GM10266 (cell line): ENCODE results near the gene MAP3K7CL.

Experiments
- DNase-seq: peaks from one replicate; pipeline ENCODE4 v3.0.0; 2012; ENCODE audit errors: extremely low spot score
- TF ChIP-seq, protein P1 (sequence below): IDR thresholded peaks from 2 replicates; pipeline ENCODE4 v1.5.1; 2012; ENCODE audit warnings: mild to moderate bottlenecking, low read depth; ENCODE audit not compliant: control insufficient read depth, insufficient read depth; ENCODE audit errors: missing control alignments

MAP3K7CL gene, protein sequence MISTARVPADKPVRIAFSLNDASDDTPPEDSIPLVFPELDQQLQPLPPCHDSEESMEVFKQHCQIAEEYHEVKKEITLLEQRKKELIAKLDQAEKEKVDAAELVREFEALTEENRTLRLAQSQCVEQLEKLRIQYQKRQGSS

DNA sequence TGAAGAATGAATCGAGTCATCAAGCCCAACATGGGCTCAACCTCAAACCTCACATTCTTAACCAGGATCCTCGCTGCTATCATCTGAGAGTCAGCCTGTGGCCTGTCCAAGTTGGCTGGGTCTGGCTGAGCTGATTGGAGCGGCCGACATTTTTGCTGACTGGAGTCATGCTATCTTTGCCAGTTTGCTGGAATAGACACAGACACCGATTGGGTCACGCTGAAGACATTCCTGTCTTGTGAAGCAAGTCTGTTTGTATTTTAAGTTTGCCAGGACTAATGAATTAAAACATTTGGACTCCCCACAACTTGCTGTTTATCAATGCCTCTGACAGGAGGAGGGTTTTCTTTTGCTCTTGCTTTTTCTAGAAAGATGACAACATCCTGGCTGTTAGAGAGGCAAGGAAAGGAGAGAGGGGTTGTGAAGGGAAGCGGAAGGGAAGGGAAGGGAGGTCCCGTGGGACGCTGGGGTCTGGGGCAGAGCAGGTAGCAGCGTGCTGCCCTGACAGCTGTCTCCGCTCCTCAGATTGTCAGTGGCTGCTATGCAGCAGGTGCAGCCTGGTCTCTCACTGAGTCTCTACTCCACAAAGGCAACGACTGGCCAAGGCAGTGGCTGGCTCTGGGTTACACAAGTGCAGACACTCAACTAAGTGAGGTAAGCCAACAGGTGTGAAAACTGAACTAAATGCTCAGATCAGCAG is at the start of gene MAP3K7CL:
Gene MAP3K7CL, plus strand, starts transcription at position 375 of the 700 bp plus-strand sequence. CDS start 2,701 bp downstream, outside the sequence.
- no peak for DNase-seq
- TF ChIP-seq, protein P1, sequence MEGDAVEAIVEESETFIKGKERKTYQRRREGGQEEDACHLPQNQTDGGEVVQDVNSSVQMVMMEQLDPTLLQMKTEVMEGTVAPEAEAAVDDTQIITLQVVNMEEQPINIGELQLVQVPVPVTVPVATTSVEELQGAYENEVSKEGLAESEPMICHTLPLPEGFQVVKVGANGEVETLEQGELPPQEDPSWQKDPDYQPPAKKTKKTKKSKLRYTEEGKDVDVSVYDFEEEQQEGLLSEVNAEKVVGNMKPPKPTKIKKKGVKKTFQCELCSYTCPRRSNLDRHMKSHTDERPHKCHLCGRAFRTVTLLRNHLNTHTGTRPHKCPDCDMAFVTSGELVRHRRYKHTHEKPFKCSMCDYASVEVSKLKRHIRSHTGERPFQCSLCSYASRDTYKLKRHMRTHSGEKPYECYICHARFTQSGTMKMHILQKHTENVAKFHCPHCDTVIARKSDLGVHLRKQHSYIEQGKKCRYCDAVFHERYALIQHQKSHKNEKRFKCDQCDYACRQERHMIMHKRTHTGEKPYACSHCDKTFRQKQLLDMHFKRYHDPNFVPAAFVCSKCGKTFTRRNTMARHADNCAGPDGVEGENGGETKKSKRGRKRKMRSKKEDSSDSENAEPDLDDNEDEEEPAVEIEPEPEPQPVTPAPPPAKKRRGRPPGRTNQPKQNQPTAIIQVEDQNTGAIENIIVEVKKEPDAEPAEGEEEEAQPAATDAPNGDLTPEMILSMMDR = no peak

DNA sequence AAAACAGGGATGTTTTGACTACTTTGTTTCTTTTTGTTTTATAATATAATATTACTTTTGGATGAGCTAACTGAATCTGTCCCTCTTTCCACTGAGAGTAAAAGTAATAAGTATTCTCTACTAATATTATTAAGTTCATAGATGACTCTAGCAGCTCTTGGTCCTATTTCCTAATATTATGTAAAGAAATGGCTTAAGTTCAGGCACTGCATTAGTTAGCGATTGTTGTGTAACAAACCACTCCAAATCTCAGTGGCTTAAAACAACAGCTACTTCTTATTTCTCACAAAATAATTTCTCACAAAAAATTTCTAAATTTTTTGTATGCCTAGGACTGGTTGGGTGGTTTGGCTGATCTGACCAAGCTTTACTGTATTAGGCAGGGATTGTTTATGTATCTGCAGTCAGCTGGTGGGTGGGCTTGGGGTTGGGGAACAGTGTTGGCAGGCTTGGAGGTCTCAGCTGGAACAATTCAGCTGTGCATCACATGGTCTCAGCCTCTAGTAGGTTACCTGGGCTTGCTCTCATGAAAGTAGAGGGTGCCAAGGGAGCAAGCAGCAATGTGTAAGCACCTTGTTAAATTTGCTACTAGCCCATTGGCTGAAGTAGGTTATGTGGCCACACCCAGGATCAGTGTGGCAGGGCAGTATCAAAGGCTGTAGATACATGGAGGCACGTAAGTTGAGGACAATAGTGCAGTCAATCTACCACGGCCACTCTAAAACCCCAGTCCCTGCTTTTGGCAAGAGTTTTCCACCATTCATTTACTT is 48.2 kb upstream of the MAP3K7CL start:
- DNase-seq = no peak
- TF ChIP-seq, protein P1 = no peak

DNA sequence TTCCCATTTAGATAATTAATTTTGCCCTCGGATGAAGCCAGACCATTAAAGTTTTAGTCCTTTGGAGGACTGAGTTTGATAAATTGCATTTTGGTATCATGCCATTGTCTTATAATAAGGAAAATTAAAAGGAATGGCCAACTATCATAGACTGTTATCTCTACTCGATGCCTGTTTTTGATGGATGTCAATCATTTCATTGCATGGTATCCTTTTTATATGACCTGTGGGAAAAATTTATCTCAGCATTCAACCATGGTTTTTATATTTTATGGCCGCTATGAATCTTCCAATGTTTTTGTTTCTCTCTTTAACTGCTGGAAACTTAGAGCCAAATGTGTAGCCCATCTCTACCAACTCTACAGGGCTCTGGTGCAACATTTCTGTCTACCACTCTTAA is 47.1 kb upstream of the MAP3K7CL start:
- TF ChIP-seq, protein P1 = no peak
- DNase-seq = no peak

DNA sequence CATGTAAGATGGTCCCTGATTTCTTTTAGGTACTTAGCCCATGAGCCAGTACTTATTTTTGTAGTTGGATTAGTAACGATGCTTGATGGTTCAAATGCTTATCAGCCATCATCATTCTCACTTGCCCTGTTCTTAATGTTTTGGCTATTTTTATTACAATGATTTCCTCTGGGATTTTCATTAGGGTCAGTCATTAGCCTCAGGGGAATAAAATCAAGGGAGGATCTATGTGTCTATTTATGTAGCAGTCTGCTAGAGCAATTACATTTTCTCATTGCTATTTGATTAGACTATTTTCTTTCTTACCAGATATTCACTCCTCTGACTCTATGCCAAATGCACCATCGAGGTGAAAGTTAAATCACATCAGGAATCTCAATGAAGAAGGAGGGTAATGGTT is 46.1 kb upstream of the MAP3K7CL start:
- TF ChIP-seq, protein P1 = no peak
- DNase-seq = no peak

DNA sequence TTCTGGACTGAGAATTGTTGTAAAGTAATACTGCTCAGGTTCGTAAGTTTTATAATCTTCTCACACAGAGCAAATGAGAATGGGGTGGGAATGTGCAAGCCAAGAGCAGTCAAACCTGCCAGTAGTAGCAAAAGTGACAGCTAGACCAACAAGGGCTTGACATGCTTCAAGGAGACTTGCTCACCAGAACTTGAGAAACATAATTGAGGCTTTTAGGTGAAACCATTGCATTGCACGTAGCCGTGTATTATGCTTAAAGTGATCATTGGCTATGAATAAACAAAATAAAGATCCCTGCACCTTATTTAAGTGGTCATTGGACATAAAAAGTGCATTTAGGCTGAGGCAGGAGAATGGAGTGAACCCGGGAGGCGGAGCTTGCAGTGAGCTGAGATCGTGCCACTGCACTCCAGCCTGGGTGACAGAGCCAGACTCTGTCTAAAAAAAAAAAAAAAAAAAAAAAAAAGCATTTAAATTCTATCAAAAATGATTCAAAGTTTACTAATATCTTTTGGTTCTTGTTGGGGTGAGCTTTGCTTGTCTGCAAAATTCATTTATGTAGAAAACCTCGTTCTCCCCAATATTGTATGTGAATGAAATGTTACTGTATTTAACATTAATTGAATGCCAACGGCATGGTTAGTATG is 45.2 kb upstream of the MAP3K7CL start:
- TF ChIP-seq, protein P1 = no peak
- DNase-seq = no peak

DNA sequence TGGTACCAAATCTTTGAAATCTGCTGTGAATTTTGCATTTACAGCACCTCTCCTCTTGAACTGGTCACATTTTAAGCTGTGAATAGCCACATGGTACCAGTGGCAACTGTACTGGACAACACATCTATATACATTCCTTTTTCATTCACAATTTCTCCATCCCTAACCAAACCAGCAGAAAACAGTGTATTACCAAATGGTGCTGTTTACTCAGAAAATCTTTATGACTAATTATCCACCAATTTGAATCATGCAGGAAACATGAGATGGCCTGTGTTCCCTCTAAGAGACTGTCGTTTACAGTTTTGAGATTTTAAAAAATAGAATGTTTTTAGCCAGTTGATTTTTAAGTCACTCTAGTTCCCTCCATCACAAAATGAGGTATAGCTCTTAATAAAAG is 39.4 kb upstream of the MAP3K7CL start:
- DNase-seq = no peak
- TF ChIP-seq, protein P1 = no peak
